Midbrain (tissue), 1 donor: Measurements from ENCODE around the gene EHD1.
A peak's percentile ranks its signal among the peaks of the same experiment; 100 is the strongest.

Experiments
- DNase-seq: peaks from one replicate; lab custom pipeline; 2025; lab: John Stamatoyannopoulos, UW

The EHD1 gene

GRCh38 chr11:64872790-64873488 is 5.5 kb downstream of the EHD1 start:
- DNase-seq = no peak

DNA sequence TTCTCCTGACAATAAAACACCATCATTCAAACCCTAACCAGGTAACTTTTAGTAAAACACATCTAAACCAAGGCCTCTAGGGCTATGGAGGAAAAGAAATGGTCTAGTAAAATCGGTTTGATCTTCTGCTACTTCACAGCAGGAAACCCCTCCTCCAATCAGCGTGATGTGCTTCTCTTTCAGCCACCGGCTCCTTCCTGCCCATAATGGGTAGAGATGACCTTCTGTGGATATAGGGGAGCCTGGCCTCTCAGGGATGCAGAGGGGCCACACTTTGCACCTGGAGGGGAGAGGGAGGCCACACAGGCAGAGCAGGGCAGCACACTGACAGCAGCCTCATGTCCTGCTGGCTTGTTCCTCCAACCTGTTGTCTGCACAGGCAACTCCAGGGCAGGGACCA is 6.9 kb downstream of the EHD1 start:
- no peak for DNase-seq

GRCh38 chr11:64870893-64871466 is 7.4 kb downstream of the EHD1 start:
- no peak for DNase-seq

DNA sequence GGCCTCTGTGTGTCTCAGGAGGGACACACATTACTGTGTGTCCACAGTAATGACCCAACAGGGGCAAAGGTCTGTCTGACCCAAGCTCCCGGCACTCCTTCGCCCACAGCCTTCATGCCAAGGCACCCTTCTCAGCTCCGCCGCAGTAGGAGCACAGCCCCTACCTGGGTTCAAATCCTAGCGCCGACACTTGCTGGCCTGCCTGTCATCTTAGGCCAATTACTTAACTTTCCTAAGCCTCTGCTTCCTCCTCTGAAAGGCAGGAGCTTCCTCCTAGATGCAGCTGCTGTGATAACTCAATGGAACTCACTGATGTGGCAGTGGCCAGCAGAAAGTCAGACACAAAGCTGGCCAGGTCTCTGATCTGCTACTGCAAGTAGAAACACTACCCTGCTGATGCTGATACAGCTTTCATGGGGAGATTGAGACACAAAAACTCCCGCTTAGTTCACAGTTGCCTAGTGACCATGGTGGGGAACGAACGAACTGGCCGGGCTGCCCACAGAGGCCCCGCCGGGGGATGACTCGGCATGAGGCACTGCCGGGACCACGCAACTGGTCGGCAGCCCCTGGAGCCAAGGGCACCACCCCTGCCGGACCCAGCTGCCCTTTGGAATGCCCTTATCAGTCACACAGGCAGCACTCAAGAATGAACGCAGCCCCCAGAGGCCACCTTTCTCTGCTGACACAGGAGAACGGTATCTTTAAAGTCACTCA is 8.1 kb downstream of the EHD1 start:
- DNase-seq = no peak

GRCh38 chr11:64869571-64870175 is 8.7 kb downstream of the EHD1 start:
- DNase-seq = no peak

DNA sequence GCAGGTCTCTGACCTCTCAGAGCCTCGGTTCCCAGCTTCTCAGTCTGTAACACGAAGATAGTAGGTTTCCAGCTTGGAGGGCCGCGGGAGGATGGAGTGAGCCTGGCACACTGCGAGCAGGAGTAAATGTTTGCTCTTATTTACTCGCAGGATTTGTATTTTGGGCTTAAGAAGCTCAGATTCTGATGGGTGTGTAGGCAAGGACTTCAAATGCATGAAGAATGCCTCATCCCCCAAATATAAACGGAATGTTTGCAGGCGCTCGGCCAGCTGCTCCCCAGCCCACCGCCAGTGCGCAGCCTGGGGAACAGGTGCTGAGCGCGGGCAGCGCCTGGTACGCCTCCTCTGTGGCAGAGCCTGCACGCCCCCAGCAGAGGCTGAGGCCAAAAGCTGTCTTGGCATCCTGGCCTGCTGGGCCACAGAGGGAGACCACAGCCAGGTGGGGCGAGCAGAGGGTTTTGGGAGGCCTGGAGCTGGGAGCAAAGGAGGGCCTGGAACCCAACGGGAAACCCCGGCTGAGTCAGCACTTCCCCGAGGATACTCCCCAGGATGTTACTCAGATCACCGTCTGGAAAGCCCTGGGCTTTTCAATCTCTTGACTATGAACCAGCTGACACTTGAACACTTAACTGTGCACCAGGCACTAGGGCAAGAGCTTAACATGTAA is 9.4 kb downstream of the EHD1 start:
- no peak for DNase-seq

GRCh38 chr11:64867748-64868462 is 10.5 kb downstream of the EHD1 start:
- DNase-seq = no peak

- DNase-seq = no peak
Measured at GRCh38 chr11:64866173-64866491, 12.3 kb downstream of the EHD1 start.

DNA sequence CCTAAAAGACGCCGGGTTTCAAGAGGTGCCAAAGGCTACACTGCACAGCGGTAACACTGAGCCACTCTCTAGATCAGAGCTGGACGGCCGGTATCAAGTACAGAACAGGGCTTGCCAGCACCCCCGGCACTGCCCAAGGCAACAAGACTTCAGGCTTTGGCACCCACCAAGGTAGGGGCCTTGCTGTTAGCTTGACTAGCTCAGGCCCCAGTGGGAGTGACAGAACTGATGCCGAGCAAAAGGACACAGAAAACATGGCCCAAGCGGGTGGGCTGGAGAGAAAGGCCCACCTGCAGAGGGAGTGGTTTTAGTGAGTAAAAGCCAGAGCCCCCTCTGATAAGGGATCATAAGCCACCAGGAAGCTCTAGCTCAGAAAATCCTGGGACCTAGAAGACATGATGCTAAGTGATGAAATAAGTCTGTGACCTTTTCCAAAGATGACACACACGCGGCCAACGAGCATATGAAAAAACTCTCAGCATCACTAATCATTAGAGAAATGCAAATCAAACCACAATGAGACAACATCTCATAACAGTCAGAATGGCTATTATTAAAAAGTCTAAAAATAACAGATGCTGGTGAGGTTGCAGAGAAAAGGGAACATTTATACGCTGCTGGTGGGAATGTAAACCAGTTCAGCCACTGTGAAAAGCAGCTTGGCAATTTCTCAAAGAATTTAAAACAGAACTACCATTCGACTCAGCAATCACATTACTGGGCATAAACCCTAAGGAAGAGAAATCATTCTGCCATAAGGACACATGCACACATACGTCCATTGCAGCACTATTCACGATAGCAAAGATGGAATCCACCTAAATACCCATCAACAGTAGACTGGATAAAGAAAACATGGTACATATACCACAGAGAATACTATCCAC is 12.9 kb downstream of the EHD1 start:
- no peak for DNase-seq

DNA sequence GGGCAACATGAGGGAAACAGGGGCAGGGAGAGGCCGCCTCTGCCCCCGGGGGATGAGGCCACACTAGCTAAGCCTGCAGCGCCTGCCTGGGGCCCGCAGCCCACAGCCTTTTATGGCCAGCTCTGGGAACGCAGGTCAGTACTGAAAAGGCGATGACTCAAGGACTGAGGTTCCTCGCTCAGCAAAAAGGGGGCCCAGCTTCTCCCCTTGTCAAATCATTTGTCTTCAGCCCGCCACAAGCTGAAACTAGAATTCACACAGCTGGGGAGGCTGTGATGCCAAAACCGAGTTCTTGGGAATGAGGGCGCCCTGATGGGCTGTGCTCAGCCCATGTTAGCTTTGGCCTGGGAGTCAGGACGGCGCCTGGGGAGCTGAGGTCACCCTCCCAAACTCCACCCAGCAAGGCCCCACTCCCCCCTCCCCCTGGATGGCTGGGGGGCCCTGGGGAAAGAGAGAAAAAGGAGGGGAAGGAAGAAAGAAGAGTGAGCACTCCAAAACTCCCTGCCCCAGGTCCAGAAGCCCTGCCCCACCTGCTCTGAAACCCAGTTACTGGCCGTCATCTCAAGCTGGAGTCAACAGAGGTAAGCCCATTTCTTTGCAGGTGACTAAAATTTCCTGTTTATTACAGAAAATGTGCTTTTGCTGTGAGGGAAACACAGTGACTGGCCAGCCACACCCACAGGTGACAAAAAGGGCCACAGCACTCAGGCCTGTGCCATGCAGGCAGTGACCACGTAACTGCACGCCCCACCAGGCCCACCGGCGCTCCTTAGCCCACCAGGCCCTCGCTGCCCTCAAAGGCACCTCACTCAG is 13.7 kb downstream of the EHD1 start:
- peak; percentile 23 for DNase-seq

- no peak for DNase-seq
Measured at GRCh38 chr11:64864135-64864472, 14.3 kb downstream of the EHD1 start.

GRCh38 chr11:64863391-64864060 is 14.9 kb downstream of the EHD1 start:
- no peak for DNase-seq

- DNase-seq = no peak
Measured at GRCh38 chr11:64862987-64863390, 15.4 kb downstream of the EHD1 start.

GRCh38 chr11:64861227-64861975 is 17.0 kb downstream of the EHD1 start:
- no peak for DNase-seq

DNA sequence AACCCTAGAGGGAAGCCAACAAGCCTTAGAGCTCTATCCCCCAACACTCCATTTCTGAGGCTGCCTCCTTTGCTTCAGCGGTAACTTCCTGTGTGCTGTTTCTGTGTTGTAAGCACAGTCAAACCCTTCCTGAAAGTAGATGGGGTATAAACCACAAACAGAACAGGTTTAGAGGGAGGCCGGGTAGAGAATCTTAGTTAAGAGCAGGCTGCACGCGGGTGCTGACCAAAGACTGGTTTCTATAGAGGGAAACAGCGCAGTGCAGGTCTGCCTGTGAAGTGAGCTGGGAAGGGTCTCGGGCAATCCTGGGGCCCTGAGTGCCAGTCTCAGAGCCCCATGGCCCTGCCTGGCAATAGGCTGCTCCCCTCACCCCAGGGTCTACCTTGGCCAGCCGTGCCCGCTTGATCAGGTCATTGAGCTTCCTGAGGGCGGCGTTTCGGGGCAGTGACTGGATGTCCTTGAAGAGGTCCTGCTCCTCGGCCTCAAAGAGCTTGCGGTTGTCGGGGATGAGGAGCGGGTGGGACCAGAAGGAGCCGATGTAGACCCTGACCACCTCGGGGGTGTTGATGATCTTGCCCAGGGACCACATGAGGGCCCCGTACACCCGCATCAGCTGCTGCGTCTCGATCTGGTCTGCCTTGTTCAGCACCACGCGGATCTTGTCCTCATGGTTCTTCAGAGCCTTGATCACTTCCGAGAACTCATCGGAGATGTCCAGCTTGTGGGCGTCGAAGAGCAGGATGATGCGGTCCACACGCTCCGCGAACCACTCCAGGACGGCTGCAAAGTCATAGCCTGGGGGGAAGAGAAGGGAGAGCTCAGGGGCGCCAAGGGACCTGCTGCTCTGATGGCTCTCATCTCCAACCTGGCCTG is 18.6 kb downstream of the EHD1 start:
- DNase-seq = no peak

DNA sequence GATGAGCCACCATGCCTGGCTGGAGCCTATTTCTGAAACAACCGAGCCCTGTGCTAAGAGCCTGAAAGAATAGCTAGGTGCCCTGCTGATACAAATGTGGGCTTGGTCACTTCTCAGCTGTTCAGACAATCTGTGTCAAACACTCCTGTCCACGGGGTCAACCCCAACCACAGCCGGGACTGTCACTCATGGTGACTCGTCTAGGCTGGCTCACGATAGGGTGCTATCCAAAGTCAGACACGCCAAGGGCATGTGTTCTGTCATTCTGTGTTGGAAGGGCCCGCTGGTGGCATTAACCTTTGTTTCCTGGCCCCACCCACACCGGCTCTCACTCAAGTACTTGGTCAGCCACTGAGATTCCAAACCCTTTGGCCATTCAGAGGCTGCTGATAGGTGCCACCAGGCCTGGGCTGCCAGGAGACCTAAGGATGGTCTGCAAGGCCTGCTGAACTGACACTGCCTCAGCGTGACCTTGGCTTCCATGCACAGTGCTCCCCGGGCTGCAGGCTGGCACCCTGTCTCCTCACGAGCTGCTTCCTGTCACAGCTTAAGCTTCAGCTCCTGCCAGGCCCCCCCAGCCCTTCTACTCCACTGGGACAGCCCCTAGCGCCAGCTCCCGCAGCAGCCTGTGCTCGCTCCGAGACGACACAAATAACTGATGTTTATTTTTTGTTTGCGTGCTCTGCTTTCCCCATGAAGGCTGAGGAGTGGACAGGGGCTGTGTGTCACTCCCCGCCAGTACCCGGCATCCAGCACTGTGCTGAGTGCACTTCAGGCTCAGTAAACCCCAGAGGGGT is 19.8 kb downstream of the EHD1 start:
- no peak for DNase-seq

DNA sequence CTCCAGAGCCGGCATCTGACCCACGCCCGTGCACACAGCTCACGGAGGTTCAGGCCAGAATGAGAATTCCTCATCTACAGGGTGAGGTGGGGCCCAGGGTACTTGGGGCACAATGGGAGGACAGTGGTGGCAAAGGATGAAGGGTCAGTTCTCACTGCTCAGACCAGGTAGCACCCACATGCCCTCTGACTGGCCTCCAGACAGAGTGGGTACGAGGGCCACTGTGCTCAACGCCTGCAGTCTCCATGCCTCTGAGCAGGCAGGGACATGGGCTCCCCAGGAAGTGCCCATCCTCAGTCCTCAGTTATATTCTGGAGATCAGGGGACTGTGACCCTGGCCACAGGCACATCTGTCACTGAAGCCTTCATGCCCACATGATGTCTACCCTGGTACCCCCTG is 20.9 kb downstream of the EHD1 start:
- no peak for DNase-seq
